Epithelial cell of prostate (primary cell): ENCODE measurements around the gene PCCA.
"Not testable (repeated sequence)": the region's sequence is repeated elsewhere in the genome, so short reads cannot be mapped to it uniquely, and the experiment has no call there.

Source experiments
- DNase-seq: peaks from one replicate; pipeline ENCODE4 v3.0.0-alpha.2; 2011; ENCODE audit warnings: low read depth, low spot score
- H3K27ac ChIP-seq: fragments of 450-650 bp; 2 replicates; pipeline ENCODE4 v1.5.1; 2017; ENCODE audit warnings: mild to moderate bottlenecking

PCCA gene

DNA sequence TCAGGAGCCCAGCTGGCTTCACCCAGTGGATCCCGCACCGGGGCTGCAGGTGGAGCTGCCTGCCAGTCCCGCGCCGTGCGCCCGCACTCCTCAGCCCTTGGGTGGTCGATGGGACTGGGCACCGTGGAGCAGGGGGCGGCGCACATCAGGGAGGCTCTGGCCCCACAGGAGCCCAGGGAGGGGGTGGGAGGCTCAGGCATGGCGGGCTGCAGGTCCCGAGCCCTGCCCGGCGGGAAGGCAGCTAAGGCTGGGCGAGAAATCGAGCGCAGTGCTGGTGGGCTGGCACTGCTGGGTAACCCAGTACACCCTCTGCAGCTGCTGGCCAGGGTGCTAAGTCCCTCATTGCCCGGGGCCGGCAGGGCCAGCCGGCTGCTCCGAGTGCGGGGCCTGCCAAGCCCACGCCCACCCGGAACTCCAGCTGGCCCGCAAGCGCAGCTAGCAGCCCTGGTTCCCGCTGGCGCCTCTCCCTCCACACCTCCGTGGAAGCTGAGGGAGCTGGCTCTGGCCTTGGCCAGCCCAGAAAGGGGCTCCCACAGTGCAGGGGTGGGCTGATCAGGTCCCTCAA lies 135.2 kb downstream of the PCCA start:
- not testable (repeated sequence) for DNase-seq, H3K27ac ChIP-seq

DNA sequence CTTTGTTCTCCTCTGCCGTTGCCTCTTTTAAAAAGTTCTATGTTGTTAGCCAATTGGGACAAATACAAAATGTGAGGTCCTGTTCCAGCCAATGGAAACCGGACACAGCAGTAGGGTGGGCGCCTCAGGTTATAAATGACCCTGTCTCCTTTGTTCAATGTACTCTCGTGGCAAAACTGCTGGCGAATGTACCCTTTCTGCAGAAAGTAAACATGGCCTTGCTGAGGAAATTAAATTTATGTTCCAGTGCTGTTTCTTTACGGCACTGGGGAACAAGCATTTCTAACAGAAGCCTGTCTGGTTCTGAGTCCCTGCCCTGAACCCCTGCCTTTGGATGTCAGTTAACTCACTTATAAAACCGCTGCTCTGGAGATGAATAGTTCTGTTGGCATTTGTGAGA lies 140.7 kb downstream of the PCCA start:
- no peak for DNase-seq
- peak overlapping the region; percentile 42 for H3K27ac ChIP-seq

DNA sequence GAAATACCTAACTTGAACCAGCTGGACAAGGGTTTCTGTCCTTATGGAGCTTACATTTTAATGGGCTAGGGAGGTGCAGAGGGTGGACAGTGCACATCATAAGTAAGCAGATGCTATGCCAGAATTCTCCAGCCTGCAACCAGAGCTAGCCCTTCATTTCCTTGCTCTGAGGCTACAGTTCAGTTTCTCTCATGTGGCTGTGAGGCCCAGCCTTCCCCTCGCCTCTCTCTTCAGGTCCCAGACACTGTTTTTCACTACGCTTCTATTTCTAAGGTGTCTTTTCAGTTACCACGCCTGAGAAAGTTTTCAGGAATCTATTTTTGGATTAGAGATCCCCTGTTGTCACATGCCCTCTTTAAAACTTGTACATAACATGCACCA lies 141.9 kb downstream of the PCCA start:
- DNase-seq = no peak
- H3K27ac ChIP-seq = no peak overlapping the region

DNA sequence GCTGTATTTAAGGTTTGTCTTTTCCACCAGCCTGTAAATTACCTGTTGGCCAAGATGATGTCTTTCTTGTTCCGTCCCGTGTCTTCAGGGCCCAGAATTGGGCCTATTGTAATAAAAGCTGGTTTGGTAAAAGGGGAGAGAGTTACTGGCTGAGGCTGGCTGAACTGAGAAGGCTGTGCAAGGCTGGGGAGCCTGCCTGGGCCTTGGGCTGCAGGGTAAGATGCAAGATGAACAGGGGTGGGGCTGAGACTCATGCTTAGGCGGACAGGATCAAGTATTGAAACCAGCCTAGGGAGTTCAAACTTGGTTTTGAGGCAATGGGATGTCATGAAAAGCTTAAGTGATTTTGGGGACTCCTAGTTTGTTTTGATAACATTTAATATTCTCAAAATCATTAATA lies 142.3 kb downstream of the PCCA start:
- no peak for DNase-seq
- no peak overlapping the region for H3K27ac ChIP-seq

DNA sequence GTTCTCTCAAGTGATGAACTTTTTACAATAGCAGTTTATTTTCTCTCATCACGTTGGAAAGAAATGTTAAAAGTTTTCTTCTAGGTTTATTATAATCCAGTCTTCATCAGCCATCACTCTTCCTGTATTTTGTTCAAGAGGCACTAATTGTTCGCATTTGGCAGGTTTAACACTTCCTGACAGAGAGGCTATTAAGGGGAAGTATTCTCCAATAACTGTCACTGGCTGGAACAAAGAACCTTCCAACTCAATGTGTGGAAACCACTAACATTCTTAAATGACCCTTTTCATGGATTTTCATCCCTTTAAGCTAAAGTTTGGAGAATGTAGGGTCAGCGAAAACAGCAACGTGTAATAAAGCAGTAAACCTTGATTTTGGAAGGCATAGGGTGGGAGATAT lies 145.1 kb downstream of the PCCA start:
- no peak for DNase-seq
- no peak overlapping the region for H3K27ac ChIP-seq

DNA sequence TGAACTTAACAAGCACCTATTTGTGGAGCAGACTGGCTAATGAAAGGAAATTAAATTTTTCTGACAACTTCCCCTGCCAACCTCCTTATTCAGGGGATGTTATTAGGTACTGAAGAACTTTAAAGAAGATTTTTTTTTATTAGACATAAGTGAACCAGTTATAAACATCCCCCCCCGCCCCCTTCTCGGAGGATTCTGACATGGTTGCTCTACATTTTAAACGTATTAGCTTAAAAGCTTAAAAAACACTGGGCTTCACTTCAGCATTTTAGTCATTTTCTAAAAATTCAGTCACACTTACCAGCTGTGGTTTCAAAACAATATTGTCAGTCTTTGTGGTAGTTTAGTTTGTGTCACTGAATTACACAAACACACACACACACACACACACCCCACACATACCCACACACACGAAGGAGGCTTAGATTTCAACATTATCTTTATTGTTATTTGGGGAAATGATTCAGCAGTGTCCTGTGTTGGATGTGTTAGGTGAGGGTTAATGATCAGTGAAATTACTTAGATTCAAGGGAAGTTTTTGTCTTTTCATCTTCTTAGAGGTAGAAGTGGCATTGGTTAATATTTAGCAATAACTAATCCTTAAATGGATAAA lies 145.7 kb downstream of the PCCA start:
- DNase-seq = no peak
- H3K27ac ChIP-seq = no peak overlapping the region

DNA sequence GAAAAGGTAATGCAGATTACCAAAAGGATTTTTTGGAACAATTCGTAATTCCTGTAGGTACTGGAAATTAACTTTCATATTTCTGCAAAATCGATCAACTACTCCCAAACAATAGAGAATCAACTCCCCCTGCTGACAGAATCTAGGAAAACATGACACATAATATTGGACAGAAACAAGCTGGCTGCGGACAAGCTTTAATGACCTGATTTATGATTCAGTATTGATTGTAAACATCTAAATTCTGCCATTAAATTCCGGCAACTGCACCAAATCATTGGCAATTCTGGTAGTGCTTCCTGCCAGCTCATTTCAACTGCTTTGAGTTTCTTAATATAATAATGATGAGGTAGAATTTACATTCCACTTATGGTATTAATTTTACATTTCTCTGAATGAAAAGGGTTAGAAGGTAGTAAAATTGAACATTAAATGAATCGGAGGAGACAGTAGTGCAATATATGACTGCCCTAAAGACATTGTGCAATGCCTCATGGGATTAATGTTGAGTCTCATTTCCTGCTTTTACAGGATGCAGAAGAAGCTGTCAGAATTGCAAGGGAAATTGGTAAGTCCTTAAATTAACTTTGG lies 146.5 kb downstream of the PCCA start:
- peak overlapping the region; percentile 45 for H3K27ac ChIP-seq
- no peak for DNase-seq

DNA sequence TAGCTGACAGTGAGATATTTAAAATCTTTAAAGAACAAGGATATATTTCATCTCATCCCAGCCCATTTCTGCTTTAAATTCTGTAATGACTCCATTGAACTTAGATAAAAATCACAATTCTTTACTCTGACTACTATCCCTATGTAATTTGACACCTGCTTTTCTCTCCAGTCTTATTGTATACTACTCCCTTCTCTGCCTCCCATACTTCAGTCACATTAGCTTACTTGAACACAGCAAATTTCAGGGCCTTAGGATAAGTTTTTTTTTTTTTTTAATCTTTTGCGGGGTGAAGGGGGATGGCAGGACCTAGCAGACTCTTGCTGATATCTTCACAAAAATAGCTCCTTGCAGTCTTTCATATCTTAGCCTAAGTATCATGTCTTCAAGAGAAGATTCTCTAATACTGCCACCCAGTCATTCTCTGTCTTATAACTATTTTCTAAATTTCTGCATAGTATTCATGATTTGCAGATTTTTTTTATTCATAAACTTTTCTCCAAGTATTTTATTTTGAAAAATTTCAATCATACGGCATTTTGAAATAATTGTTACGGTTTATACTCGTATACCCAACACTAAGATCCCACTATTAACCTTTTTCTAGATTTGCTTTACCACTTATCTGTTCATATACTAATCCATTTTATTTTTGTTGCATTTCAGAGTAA lies 151.4 kb downstream of the PCCA start:
- no peak overlapping the region for H3K27ac ChIP-seq
- no peak for DNase-seq

DNA sequence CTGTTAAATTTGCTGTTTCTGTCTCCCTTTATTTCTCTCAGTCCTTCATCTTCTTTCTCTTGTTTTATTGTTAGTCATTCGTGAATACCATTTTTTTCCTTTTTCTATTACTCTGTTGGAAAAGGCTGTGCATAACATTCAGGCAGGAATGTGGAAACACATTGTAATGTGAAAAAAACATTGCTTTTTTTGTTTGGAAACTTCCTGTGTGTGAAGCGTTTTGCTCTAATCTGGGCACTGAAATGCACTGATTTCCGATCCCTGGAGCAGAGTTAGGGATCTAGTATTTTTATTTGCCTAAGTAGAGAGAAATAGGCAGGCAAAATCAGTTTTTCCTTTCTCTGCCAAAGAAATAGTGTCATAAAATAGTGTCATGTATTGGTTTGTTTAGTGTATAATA lies 155.5 kb downstream of the PCCA start:
- H3K27ac ChIP-seq = no peak overlapping the region
- DNase-seq = no peak

DNA sequence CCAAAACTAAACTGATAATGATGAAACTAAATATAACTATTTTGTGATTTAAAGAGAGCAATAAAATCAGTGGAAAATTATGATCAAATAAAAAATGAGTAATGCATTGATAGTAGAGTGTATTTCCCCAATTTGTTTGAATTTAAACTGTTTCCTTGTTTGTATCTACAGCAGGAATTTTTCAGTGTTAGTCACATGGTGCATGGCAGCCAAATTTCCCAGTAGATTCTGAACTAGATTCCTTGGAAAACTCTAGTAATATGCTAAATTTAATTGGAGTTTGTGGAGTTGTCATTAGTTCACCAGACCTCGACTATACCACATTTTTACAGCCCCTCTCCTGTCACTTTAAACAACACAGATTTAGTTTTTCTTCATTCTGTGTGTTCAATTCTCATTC lies 156.2 kb downstream of the PCCA start:
- H3K27ac ChIP-seq = no peak overlapping the region
- DNase-seq = no peak

DNA sequence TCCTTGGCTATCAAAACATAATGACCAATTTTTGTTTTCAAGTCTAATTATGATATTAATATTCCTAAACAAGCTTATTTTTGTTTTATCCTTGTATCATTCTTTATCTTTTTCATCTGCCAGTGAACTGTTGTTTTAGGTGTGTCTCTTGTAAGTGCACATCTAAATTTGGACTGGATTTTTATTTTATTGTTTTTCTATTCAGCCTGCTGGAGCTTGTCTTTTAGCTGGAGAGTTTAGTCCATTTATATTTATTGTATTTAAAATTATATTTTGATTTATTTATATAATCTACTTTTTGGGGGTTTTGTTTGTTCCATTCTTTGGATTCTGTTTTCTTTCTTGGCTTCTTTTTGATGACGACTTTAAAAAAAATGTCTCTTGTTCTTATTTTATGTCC lies 159.0 kb downstream of the PCCA start:
- no peak for DNase-seq

DNA sequence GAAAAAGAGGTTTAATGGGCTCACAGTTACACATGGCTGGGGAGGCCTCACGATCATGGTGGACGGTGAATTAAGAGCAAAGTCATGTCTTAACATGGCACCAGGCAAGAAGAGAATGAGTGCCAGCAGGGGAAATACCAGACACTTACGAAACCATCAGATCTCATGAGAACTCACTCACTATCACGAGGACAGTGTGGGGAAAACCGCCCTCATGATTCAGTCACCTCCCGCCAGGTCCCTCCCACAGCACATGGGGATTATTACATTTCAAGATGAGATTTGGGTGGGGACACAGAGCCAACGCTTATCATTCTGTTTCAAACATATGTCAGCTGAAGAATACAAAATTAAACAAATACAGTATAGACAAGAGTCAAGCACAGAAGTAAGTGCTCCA lies 165.1 kb downstream of the PCCA start:
- DNase-seq = no peak
- no peak overlapping the region for H3K27ac ChIP-seq

More for the DNA sequence above, 159.0 kb downstream of the PCCA start:
- H3K27ac ChIP-seq = no peak overlapping the region

DNA sequence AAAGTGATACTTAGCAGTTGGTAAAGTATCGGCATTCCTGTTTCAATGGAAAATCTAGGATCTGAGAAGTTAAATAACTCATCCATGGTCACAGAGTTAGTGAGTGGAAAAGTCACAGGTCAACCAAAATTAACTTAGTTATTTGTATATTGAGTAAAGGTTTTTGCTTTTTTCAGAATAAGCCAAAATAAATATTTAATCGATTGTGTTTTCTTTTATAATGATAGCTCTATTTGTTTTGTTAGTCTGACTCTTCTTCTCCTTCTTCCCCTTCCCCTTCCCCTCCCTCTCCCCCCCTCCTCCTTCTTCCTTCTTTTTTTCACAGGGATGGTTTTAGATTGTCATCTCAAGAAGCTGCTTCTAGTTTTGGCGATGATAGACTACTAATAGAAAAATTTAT lies 173.5 kb downstream of the PCCA start:
- no peak overlapping the region for H3K27ac ChIP-seq
- DNase-seq = no peak

DNA sequence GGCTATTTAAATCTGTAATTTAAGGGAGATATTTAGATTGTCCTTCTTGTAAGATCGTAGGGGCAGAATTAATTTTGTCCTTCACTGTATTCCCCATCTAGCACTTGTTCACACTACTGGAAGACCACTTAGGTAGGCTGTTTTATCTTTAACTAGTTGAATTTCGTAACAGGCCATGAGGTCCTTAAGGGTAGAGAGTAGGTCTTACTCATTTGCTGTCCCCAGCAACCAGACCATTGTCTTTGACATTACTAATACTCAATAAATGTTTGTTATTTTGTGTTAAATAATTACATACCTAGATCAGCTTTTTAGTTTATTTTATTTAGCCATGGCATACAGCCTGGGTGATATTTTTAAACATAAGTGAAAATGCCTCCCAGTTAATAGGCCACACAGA lies 177.1 kb downstream of the PCCA start:
- no peak for DNase-seq
- H3K27ac ChIP-seq = no peak overlapping the region

DNA sequence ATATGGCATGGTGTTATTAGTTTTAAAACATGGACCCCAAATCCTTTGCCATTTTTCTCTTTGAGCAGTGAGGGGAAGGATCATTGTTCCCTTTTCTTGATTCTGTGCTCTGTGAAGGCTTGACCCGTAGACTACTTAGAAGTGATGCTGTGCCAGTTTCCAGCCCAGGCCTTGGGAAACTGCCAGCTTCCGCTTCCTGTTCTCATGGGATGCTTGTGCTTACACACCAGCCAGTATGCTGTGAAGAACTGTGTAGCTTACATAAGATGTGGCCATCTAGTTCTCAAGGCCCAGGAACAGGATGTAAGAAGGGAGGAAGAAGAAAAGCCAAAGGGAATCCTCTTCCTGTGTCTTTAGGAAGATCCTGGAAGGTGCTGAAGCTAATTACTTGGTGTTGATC lies 180.9 kb downstream of the PCCA start:
- H3K27ac ChIP-seq = no peak overlapping the region
- DNase-seq = peak; percentile 12

DNA sequence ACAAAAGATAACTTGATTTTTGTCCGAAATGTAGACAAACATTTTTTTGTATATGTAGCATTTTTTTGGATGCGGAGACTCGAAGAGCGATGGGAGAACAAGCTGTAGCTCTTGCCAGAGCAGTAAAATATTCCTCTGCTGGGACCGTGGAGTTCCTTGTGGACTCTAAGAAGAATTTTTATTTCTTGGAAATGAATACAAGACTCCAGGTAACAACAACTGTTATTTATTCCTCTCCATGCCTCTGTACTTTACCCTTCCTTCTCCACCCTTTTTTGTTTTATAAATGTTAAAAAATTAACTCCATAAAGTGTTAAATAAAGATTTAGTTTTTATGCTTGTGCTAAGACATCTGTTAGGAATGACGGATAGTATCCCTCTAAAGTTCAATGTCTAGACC lies 184.2 kb downstream of the PCCA start:
- no peak overlapping the region for H3K27ac ChIP-seq
- DNase-seq = no peak

DNA sequence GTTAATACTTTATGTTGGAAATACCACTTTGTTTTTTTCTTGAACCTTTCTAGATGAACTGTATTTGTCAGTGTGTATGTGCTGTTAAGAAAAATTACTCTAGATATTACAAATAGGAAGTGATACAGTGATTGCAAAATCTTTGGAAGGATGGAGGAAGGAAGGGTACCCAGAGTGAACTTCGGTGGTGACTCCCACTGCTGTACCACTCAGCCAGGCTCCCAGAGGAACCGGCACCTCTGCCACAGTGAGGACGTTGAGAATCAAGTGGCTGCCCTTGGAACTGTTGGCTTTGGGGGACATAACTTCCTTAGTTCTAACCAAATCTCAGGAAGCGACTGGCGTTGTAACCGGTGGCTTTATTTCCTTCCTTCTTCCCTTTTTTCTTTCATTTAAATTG lies 184.7 kb downstream of the PCCA start:
- no peak overlapping the region for H3K27ac ChIP-seq
- no peak for DNase-seq

DNA sequence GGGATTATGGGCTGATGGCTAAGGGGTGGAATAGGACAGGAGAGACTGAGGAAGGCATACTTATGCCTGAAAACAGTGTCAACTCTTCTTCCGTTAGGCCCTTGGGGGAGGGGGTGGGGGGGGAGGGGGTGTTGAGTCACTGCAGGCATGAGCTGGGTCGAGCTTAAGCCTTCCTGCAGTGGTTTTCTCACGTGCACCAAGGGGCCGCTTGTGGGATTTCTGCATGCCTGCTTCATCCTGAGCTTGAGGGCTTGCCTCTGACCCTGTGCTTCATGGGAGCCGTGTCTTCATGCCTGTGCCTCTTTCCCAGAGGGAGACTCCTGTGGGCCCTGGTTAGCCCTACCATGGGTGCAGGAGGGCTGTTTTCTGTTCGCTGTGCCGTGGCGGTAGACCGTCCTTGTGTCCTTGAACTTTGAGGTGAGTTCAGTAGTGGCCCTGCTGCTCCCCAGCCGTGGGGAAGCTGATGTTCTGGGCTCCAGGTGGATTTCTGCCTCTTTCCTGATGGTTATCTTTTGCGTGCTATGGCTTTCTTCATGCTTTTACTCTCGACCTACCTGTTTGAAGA lies 186.1 kb downstream of the PCCA start:
- peak overlapping the region; percentile 42 for H3K27ac ChIP-seq
- DNase-seq = no peak

DNA sequence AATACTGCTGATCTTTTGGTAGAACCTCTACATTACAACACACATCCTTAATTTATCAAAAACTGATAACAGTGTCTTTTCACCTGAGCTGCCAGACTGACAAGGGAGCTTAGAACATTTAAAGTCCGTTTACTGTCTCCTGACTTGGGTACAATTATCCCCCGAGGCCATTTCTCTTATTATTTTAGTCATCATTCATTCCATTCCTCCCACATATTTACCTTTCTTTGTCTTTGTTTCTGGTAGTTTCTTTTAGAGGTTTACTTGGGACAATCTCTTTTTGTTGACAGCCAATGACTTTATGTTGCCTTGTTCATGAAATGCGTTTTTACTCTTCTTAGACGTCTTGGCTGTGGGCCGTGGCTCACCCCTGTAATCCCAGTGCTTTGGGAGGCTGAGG lies 186.9 kb downstream of the PCCA start:
- DNase-seq = peak; percentile 61
- H3K27ac ChIP-seq = peak overlapping the region; percentile 42

DNA sequence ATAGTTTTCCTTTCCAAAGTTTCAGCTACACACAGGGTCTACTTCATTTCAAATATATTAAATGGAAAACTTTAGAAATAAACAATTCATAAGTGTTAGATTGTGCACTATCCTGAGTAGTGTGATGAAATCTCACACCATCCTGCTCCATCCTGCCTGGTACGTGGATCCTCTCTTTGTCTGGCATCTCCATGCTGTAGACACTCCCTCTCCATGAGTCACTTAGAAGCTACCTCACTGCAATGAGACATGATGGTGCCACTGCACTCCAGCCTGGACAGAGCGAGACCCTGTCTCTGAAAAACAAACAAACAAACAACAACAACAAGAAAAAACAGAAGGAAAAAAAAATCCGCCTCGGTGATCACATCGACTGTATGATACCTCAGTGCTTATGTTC lies 191.8 kb downstream of the PCCA start:
- H3K27ac ChIP-seq = peak overlapping the region; percentile 48
- DNase-seq = peak; percentile 26

DNA sequence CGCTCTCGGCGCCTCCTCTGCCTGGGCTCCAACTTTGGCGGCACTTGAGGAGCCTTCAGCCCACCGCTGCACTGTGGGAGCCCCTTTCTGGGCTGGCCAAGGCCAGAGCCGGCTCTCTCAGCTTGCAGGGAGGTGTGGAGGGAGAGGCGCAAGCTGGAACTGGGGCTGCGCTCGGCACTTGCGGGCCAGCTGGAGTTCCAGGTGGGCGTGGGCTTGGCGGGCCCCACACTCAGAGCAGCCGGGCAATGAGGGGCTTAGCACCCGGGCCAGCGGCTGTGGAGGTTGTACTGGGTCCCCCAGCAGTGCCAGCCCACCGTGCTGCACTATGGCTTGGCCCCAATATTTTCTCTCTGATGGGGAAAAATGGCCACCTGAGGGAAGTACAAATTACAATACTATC lies 193.4 kb downstream of the PCCA start:
- not testable (repeated sequence) for DNase-seq

More for the DNA sequence above, 193.4 kb downstream of the PCCA start:
- not testable (repeated sequence) for H3K27ac ChIP-seq
